Measurements from ENCODE around the gene FIG4.

Gene FIG4

GRCh38 chr6:109762769-109763441, 71.8 kb downstream of the FIG4 start:
- no peak for DNase-seq

- no peak for DNase-seq
These were observed 75.1 kb downstream of the FIG4 start for GRCh38 chr6:109766167-109766566.

- no peak for DNase-seq
These were observed 76.9 kb downstream of the FIG4 start for GRCh38 chr6:109767961-109768360.

GRCh38 chr6:109768485-109768884, 77.4 kb downstream of the FIG4 start:
- DNase-seq = no peak

GRCh38 chr6:109769213-109769612, 78.1 kb downstream of the FIG4 start:
- peak in 1 of 3 donors; percentile 30 for DNase-seq

GRCh38 chr6:109770047-109770446, 79.0 kb downstream of the FIG4 start:
- DNase-seq = no peak

GRCh38 chr6:109770779-109771178, 79.7 kb downstream of the FIG4 start:
- no peak for DNase-seq

- peak; percentile 43 to 77 (median 72) for DNase-seq
These were observed 81.1 kb downstream of the FIG4 start for GRCh38 chr6:109771939-109772755.

GRCh38 chr6:109772883-109773431, 81.9 kb downstream of the FIG4 start:
- DNase-seq = no peak

GRCh38 chr6:109781001-109781400, 89.9 kb downstream of the FIG4 start:
- no peak for DNase-seq

GRCh38 chr6:109782491-109782999, 91.4 kb downstream of the FIG4 start:
- DNase-seq = no peak

GRCh38 chr6:109783250-109783986, 92.3 kb downstream of the FIG4 start:
- DNase-seq = peak; percentile 24 to 53 (median 38)

- no peak for DNase-seq
These were observed 96.2 kb downstream of the FIG4 start for GRCh38 chr6:109787312-109787711.

- no peak for DNase-seq
These were observed 97.6 kb downstream of the FIG4 start for GRCh38 chr6:109788687-109789086.

GRCh38 chr6:109790131-109790530, 99.0 kb downstream of the FIG4 start:
- DNase-seq = no peak

- no peak for DNase-seq
These were observed 100.2 kb downstream of the FIG4 start for GRCh38 chr6:109791301-109791700.

GRCh38 chr6:109793021-109793420, 101.9 kb downstream of the FIG4 start:
- DNase-seq = no peak

- DNase-seq = peak; percentile 42 to 67 (median 61)
These were observed 102.7 kb downstream of the FIG4 start for GRCh38 chr6:109793792-109794191.

- no peak for DNase-seq
These were observed 103.3 kb downstream of the FIG4 start for GRCh38 chr6:109794201-109794923.

- DNase-seq = no peak
These were observed 105.0 kb downstream of the FIG4 start for GRCh38 chr6:109795994-109796555.

- DNase-seq = no peak
These were observed 108.0 kb downstream of the FIG4 start for GRCh38 chr6:109799129-109799528.

- DNase-seq = no peak
These were observed 108.6 kb downstream of the FIG4 start for GRCh38 chr6:109799664-109800063.
